Loucy (cell line): ENCODE results near the gene DUS3L.

Source experiments
- H2AFZ ChIP-seq: fragments of 200-600 bp; sonication (generic); 2 replicates; pipeline ENCODE4 v1.6.0; 2016; ENCODE audit warnings: antibody characterized with exemption, mild to moderate bottlenecking, low read length, moderate library complexity
- H3F3A ChIP-seq: fragments of 200-600 bp; 2 replicates; pipeline ENCODE4 v1.6.0; 2016; ENCODE audit warnings: antibody characterized with exemption, low read depth, mild to moderate bottlenecking
- H3K27me3 ChIP-seq: fragments of 200-600 bp; sonication (generic); 2 replicates; pipeline ENCODE4 v1.6.1; 2014; ENCODE audit warnings: low read length, mild to moderate bottlenecking; ENCODE audit not compliant: insufficient read depth, poor library complexity, severe bottlenecking
- H3K36me3 ChIP-seq: fragments of 200-600 bp; sonication (generic); 2 replicates; pipeline ENCODE4 v1.6.1; 2016; ENCODE audit warnings: low read length; ENCODE audit not compliant: insufficient read depth
- H3K4me1 ChIP-seq: fragments of 200-600 bp; sonication (generic); 2 replicates; pipeline ENCODE4 v1.5.1; 2014; ENCODE audit warnings: low read length, mild to moderate bottlenecking; ENCODE audit not compliant: insufficient read depth, poor library complexity, severe bottlenecking
- H3K4me2 ChIP-seq: fragments of 200-600 bp; sonication (generic); 2 replicates; pipeline ENCODE4 v1.6.0; 2014; ENCODE audit warnings: antibody characterized with exemption, low read length, low read depth, mild to moderate bottlenecking; ENCODE audit not compliant: poor library complexity, severe bottlenecking
- H3K4me3 ChIP-seq: fragments of 200-600 bp; sonication (generic); 2 replicates; pipeline ENCODE4 v1.5.1; 2014; ENCODE audit warnings: low read length, mild to moderate bottlenecking, mixed read lengths; ENCODE audit not compliant: poor library complexity, severe bottlenecking
- H3K79me2 ChIP-seq: fragments of 200-600 bp; sonication (generic); 2 replicates; pipeline ENCODE4 v1.6.1; 2014; ENCODE audit warnings: low read length; ENCODE audit not compliant: insufficient read depth
- H3K9ac ChIP-seq: fragments of 200-600 bp; sonication (generic); 2 replicates; pipeline ENCODE4 v1.6.0; 2014; ENCODE audit warnings: mild to moderate bottlenecking, low read depth, low read length, moderate library complexity; ENCODE audit not compliant: poor library complexity, severe bottlenecking
- H3K9me2 ChIP-seq: fragments of 200-600 bp; sonication (generic); replicated peaks from 2 replicates; pipeline ENCODE4 v1.6.1; 2016; ENCODE audit warnings: low read depth, low read length, mixed read lengths
- H3K9me3 ChIP-seq: fragments of 200-600 bp; sonication (generic); 2 replicates; pipeline ENCODE4 v1.6.1; 2014; ENCODE audit warnings: mild to moderate bottlenecking, antibody characterized with exemption, low read length, low read depth; ENCODE audit not compliant: insufficient read depth
- H4K20me1 ChIP-seq: fragments of 200-600 bp; sonication (generic); 2 replicates; pipeline ENCODE4 v1.6.0; 2014; ENCODE audit warnings: antibody characterized with exemption, low read length, mild to moderate bottlenecking; ENCODE audit not compliant: insufficient read depth, poor library complexity, severe bottlenecking
- EZH2phosphoT487 ChIP-seq: fragments of 200-600 bp; IDR thresholded peaks from 2 replicates; pipeline ENCODE4 v1.6.1; 2018; ENCODE audit warnings: antibody characterized with exemption, mild to moderate bottlenecking, moderate library complexity, borderline replicate concordance
- TF ChIP-seq, protein P1 (sequence below): fragments of 200-600 bp; sonication (generic); conservative IDR thresholded peaks from 2 replicates; pipeline ENCODE4 v1.5.1; 2014; ENCODE audit warnings: mild to moderate bottlenecking, antibody characterized with exemption, low read length

DUS3L gene

DNA sequence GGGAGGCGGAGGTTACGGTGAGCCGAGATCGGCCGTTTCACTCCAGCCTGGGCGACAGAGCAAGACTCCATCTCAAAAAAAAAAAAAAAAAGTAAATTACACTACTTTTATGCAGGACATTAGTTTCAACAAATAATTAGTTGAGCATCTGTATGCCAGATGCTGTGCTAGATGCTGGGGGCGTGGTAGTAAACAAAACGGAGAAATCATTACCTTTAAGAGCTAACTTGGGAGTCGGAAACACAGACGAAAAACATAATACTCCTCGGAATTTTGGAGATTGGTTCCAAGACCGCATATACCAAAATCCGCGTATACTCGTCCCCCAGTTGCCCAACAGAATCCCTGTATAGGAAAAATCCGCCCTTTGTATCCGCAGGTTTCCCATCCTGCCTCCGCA lies 1.3 kb upstream of the DUS3L start:
- no peaks in the 10 kb centered on the region for H3F3A ChIP-seq
- no peak overlapping the region for H3K4me2 ChIP-seq
- H3K9ac ChIP-seq = no peak overlapping the region

DNA sequence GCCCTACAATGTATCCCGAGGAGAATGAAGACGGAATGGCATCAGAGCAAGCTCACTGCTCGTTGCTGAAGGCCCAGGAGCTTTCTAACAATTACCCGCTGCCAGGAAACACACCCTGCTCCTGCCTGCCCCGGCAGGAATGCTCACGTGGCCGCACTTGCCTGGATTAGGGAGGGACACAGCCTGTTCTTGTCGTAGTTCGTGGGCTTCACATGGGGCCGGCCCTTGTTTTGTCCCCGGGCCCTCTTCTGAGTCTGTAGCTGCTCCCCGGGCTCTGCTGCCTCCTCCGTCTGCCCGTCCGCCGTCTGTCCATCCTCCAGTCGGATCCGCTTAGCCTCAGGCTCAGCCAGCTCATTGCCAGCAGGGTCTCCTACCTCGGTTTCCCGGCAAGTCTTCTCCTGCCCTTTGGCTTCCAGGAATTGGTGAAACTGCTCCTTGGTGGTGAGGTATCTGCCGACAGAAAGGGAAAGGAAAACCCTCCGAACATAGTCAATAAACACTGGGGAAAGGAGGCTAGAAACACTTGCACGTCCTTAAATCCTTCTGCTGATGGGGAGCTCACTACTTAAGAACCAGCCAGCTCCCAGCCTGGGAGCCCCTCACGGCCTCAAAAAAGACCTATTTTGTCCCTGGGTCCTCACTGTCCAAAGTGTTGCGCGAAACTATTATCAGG lies 941 bp downstream of the DUS3L start:
- Histone ChIP-seq H3K9ac (peak overlapping the region; percentile 74), H2AFZ (no peak overlapping the region), H4K20me1 (peaks cover 8% of the 10 kb centered on the region), H3K4me2 (peak overlapping the region; percentile 85), H3K36me3 (peaks cover 36% of the 10 kb centered on the region; the same call in 1 of the 2 replicates), H3K9me2 (no peaks in the 10 kb centered on the region), H3K79me2 (peaks cover 21% of the 10 kb centered on the region; the same call in 1 of the 2 replicates), H3K9me3 (no peaks in the 10 kb centered on the region), H3K4me1 (peaks cover 8% of the 10 kb centered on the region), H3K27me3 (no peaks in the 10 kb centered on the region), H3F3A (no peaks in the 10 kb centered on the region), H3K4me3 (peak overlapping the region; percentile 83)
- TF ChIP-seq, protein P1, sequence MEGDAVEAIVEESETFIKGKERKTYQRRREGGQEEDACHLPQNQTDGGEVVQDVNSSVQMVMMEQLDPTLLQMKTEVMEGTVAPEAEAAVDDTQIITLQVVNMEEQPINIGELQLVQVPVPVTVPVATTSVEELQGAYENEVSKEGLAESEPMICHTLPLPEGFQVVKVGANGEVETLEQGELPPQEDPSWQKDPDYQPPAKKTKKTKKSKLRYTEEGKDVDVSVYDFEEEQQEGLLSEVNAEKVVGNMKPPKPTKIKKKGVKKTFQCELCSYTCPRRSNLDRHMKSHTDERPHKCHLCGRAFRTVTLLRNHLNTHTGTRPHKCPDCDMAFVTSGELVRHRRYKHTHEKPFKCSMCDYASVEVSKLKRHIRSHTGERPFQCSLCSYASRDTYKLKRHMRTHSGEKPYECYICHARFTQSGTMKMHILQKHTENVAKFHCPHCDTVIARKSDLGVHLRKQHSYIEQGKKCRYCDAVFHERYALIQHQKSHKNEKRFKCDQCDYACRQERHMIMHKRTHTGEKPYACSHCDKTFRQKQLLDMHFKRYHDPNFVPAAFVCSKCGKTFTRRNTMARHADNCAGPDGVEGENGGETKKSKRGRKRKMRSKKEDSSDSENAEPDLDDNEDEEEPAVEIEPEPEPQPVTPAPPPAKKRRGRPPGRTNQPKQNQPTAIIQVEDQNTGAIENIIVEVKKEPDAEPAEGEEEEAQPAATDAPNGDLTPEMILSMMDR = no peak
- no peak for TF ChIP-seq EZH2phosphoT487

More for the DNA sequence above, 1.3 kb upstream of the DUS3L start:
- Histone ChIP-seq H2AFZ (no peak overlapping the region), H3K27me3 (no peaks in the 10 kb centered on the region), H3K9me2 (no peaks in the 10 kb centered on the region), H4K20me1 (peaks cover 8% of the 10 kb centered on the region), H3K4me3 (no peak overlapping the region), H3K4me1 (peaks cover 8% of the 10 kb centered on the region), H3K36me3 (peaks cover 15% of the 10 kb centered on the region; the same call in 1 of the 2 replicates), H3K79me2 (peaks cover 21% of the 10 kb centered on the region; the same call in 1 of the 2 replicates), H3K9me3 (no peaks in the 10 kb centered on the region)
- TF ChIP-seq, protein P1 = no peak
- TF ChIP-seq EZH2phosphoT487 = no peak

DNA sequence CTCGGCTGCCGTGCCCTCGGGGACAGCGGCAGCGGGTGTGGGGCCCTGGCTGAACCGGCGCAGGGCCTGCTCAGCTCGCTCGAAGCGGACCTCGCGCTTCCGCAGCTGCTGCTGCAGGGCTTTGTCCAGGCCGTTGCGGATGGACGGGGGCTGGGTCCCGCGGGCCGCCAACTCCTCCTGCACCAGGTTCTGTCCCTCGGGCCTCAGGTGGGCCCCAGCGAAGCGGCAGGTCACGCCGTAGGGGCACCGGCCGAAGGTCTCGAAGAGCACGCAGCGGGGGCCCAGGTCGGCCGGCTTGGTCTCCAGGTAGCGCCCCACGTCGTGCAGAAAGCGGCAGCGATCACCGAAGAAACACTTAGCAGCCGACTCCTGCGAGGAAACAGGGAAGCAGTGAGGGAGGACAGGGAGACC lies 1.6 kb downstream of the DUS3L start:
- Histone ChIP-seq H3K79me2 (peaks cover 21% of the 10 kb centered on the region; the same call in 1 of the 2 replicates), H3K9ac (peak overlapping the region; percentile 74), H3F3A (no peaks in the 10 kb centered on the region), H3K9me2 (no peaks in the 10 kb centered on the region), H4K20me1 (peaks cover 8% of the 10 kb centered on the region), H3K4me2 (peak overlapping the region; percentile 85), H3K4me1 (peaks cover 8% of the 10 kb centered on the region), H2AFZ (no peak overlapping the region), H3K4me3 (peak overlapping the region; percentile 83), H3K27me3 (no peaks in the 10 kb centered on the region), H3K36me3 (peaks cover 39% of the 10 kb centered on the region; the same call in 1 of the 2 replicates), H3K9me3 (no peaks in the 10 kb centered on the region)
- TF ChIP-seq, protein P1 = no peak
- no peak for TF ChIP-seq EZH2phosphoT487
